Prostate gland (tissue), 2 donors: ENCODE results near the gene FAM186B. TPM values are rescaled to one million over a fixed set of nuclear protein-coding genes. Genes with fewer than 3 reads are reported as not detected.

Experiments used
- DNase-seq: peaks from one replicate; pipeline ENCODE4 v3.0.0-alpha.2; 2019; ENCODE audit warnings: low spot score
- H3K27ac ChIP-seq, 2 donors: fragments of 200-600 bp; sonication (generic); 2 replicates each; pipeline ENCODE4 v1.5.1; 2017 to 2019
- H3K27me3 ChIP-seq: fragments of 200-600 bp; sonication (generic); replicated peaks from 2 replicates; pipeline ENCODE4 v1.5.1; 2019; ENCODE audit not compliant: insufficient read depth
- H3K36me3 ChIP-seq, 2 donors: fragments of 200-600 bp; sonication (generic); 1 replicate in 1 of 2; 2 replicates in 1 of 2; pipeline versions ENCODE4 v1.5.1 to v1.8.1; 2017 to 2019
- H3K4me1 ChIP-seq: fragments of 200-600 bp; sonication (generic); replicated peaks from 2 replicates; pipeline ENCODE4 v1.5.1; 2019
- H3K4me3 ChIP-seq, 2 donors: fragments of 200-600 bp; sonication (generic); 2 replicates each; pipeline ENCODE4 v1.5.1; 2017 to 2019
- H3K9me3 ChIP-seq: fragments of 200-600 bp; sonication (generic); 2 replicates; pipeline ENCODE4 v1.5.1; 2017
- POLR2A ChIP-seq: fragments of 450-650 bp; IDR thresholded peaks from one replicate; pipeline ENCODE4 v1.6.1; 2016; ENCODE audit warnings: antibody characterized with exemption, mild to moderate bottlenecking
- POLR2AphosphoS5 ChIP-seq: sonication (generic); formaldehyde crosslinking; IDR thresholded peaks from one replicate; pipeline ENCODE4 v1.6.1; 2017; ENCODE audit warnings: antibody characterized with exemption
- WGBS: methylation state at CpG from one replicate; pipeline ENCODE4 v1.1.5; 2018; 5-methylcytosine and 5-hydroxymethylcytosine counted together
- intact Hi-C: fragments of 100-400 bp; cut with DNase I; formaldehyde crosslinking; loops from one replicate; pipeline ENCODE4 v1.14.2; 2022
- total RNA-seq, 2 donors: library from RNA; depleted of rRNA; stranded (reverse); fragments of >200 nt; gene quantifications; one replicate each; pipeline ENCODE4 v1.1.0, GENCODE V29; 2016
- TF ChIP-seq, protein P1 (sequence below), 4 experiments: fragments of 200-600 bp in 2 of 4; fragments of 450-650 bp in 2 of 4; sonication (generic) in 2 of 4; IDR thresholded peaks; 1 replicate in 3 of 4; 2 replicates in 1 of 4; pipeline ENCODE4 v1.5.1; 2016 to 2019; ENCODE audit warnings: antibody characterized with exemption in 4 of 4, mild to moderate bottlenecking in 2 of 4, moderate library complexity in 2 of 4

FAM186B gene
- total RNA-seq, 2 donors from 2014 or later, result 0.23 to 10.0 TPM

- TF ChIP-seq, protein P1, sequence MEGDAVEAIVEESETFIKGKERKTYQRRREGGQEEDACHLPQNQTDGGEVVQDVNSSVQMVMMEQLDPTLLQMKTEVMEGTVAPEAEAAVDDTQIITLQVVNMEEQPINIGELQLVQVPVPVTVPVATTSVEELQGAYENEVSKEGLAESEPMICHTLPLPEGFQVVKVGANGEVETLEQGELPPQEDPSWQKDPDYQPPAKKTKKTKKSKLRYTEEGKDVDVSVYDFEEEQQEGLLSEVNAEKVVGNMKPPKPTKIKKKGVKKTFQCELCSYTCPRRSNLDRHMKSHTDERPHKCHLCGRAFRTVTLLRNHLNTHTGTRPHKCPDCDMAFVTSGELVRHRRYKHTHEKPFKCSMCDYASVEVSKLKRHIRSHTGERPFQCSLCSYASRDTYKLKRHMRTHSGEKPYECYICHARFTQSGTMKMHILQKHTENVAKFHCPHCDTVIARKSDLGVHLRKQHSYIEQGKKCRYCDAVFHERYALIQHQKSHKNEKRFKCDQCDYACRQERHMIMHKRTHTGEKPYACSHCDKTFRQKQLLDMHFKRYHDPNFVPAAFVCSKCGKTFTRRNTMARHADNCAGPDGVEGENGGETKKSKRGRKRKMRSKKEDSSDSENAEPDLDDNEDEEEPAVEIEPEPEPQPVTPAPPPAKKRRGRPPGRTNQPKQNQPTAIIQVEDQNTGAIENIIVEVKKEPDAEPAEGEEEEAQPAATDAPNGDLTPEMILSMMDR (IDR thresholded peaks at IDR 0.05), result no peak
- TF ChIP-seq POLR2AphosphoS5 (no peak), POLR2A (no peak)
- no peaks in the 10 kb centered on the region for H3K4me1 ChIP-seq
- intact Hi-C loops, result no loop called here
- H3K4me3 ChIP-seq, result no peak overlapping the region
- no peak overlapping the region for H3K27ac ChIP-seq
- no peaks in the 10 kb centered on the region for H3K27me3 ChIP-seq
- WGBS, result 85% methylated on average over 8 of the region's 8 CpGs
- no peaks in the 10 kb centered on the region for H3K9me3 ChIP-seq
- peaks cover 0 to 8% of the 10 kb centered on the region in 2 donors for H3K36me3 ChIP-seq
- no peak for DNase-seq
Observed at GRCh38 chr12:49552899-49553298, 52.5 kb downstream of the FAM186B start.

DNA sequence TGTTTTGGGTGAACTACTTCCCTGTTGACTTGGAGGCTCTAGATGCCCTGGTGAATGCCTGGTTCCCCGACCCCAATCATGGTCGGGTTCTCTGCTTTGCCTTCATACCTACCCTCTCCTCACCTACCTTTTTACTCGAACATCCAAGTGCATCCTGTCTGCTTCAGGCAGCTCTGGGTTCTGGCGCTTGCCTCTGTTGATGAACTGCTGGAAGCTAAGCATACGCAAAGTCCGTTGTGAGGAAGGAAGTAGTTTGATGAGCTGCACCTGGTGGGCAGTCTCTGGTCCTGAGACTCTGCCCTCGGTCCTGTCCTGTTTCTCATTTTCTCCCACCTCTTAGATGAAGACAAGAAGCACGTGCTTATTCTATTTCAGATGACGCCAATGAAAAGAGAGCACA, 53.0 kb downstream of the FAM186B start:
- no peak for DNase-seq
- Histone ChIP-seq H3K4me1 (no peaks in the 10 kb centered on the region), H3K27me3 (no peaks in the 10 kb centered on the region), H3K4me3 (no peak overlapping the region), H3K27ac (no peak overlapping the region), H3K9me3 (no peaks in the 10 kb centered on the region), H3K36me3 (peaks cover 0 to 3% of the 10 kb centered on the region in 2 donors)
- intact Hi-C loops, result no loop called here
- 60% methylated on average over 9 of the region's 9 CpGs for WGBS
- TF ChIP-seq POLR2AphosphoS5 (no peak), POLR2A (no peak)
- TF ChIP-seq, protein P1 (IDR thresholded peaks at IDR 0.05), result no peak

GRCh38 chr12:49552014-49552413, 53.4 kb downstream of the FAM186B start:
- Histone ChIP-seq H3K27ac (no peak overlapping the region), H3K27me3 (no peaks in the 10 kb centered on the region), H3K36me3 (no peaks in the 10 kb centered on the region), H3K4me1 (no peaks in the 10 kb centered on the region), H3K4me3 (no peak overlapping the region), H3K9me3 (no peaks in the 10 kb centered on the region)
- WGBS, result 52% methylated on average over 7 of the region's 7 CpGs
- intact Hi-C loops, result no loop called here
- TF ChIP-seq, protein P1 (IDR thresholded peaks at IDR 0.05), result no peak
- TF ChIP-seq POLR2AphosphoS5, result no peak
- DNase-seq, result peak; percentile 32

GRCh38 chr12:49550693-49551252, 54.7 kb downstream of the FAM186B start:
- no peak for DNase-seq
- Histone ChIP-seq H3K9me3 (no peaks in the 10 kb centered on the region), H3K4me1 (no peaks in the 10 kb centered on the region), H3K36me3 (no peaks in the 10 kb centered on the region), H3K27me3 (no peaks in the 10 kb centered on the region), H3K27ac (no peak overlapping the region), H3K4me3 (no peak overlapping the region)
- intact Hi-C loops, result no loop called here
- 90% methylated on average over 6 of the region's 6 CpGs for WGBS
- TF ChIP-seq, protein P1 (IDR thresholded peaks at IDR 0.05), result no peak
- TF ChIP-seq POLR2AphosphoS5 (no peak), POLR2A (no peak)
